H9 (cell line): ENCODE measurements around the gene EIF4E2. TPM values are rescaled to one million over a fixed set of nuclear protein-coding genes. Genes with fewer than 3 reads are reported as not detected.

ENCODE experiments used
- DNase-seq: peaks from one replicate; pipeline ENCODE4 v3.0.0-alpha.2; 2017
- H2AFZ ChIP-seq: one replicate; pipeline ENCODE4 v1.6.1; 2013; ENCODE audit warnings: mild to moderate bottlenecking, low read length, control low read depth, moderate library complexity
- H2AK5ac ChIP-seq: 2 replicates; pipeline ENCODE4 v1.6.1; 2013; ENCODE audit warnings: low read length, control low read depth, mixed read lengths; ENCODE audit not compliant: insufficient read length
- H2BK120ac ChIP-seq: one replicate; pipeline ENCODE4 v1.6.1; 2013; ENCODE audit warnings: low read depth, mild to moderate bottlenecking, low read length, control low read depth, inconsistent platforms; ENCODE audit not compliant: poor library complexity, severe bottlenecking
- H2BK12ac ChIP-seq: 2 replicates; pipeline ENCODE4 v1.6.1; 2013; ENCODE audit warnings: low read length, control low read depth, mixed read lengths, low read depth; ENCODE audit not compliant: insufficient read length
- H2BK15ac ChIP-seq: 2 replicates; pipeline ENCODE4 v1.6.1; 2013; ENCODE audit warnings: low read depth, low read length, control low read depth
- H2BK20ac ChIP-seq: one replicate; pipeline ENCODE4 v1.6.1; 2013; ENCODE audit warnings: low read depth, mild to moderate bottlenecking, low read length, control low read depth, inconsistent platforms; ENCODE audit not compliant: poor library complexity, severe bottlenecking
- H2BK5ac ChIP-seq: 2 replicates; pipeline ENCODE4 v1.6.1; 2013; ENCODE audit warnings: low read length, control low read depth, mixed read lengths; ENCODE audit not compliant: insufficient read length
- H3K14ac ChIP-seq: 2 replicates; pipeline ENCODE4 v1.6.1; 2013; ENCODE audit warnings: low read length, control low read depth; ENCODE audit not compliant: insufficient read depth
- H3K18ac ChIP-seq: 2 replicates; pipeline ENCODE4 v1.6.1; 2013; ENCODE audit warnings: low read depth, mild to moderate bottlenecking, mixed read lengths, low read length, control low read depth; ENCODE audit not compliant: insufficient read length
- H3K23ac ChIP-seq: 2 replicates; pipeline ENCODE4 v1.6.1; 2013; ENCODE audit warnings: low read length, control low read depth, mixed read lengths, low read depth; ENCODE audit not compliant: insufficient read length
- H3K23me2 ChIP-seq: 2 replicates; pipeline ENCODE4 v1.6.1; 2013; ENCODE audit warnings: low read depth, mild to moderate bottlenecking, mixed read lengths, low read length, control low read depth; ENCODE audit not compliant: insufficient read length, poor library complexity, severe bottlenecking
- H3K27ac ChIP-seq: 2 replicates; pipeline ENCODE4 v1.5.1; 2013; ENCODE audit warnings: low read length, control low read depth, mixed read lengths, low read depth; ENCODE audit not compliant: insufficient read length
- H3K27me3 ChIP-seq: 2 replicates; pipeline ENCODE4 v1.6.1; 2013; ENCODE audit warnings: low read length, control low read depth, inconsistent platforms; ENCODE audit not compliant: insufficient read depth
- H3K4ac ChIP-seq: 2 replicates; pipeline ENCODE4 v1.6.1; 2013; ENCODE audit warnings: low read depth, mild to moderate bottlenecking, control low read depth, inconsistent platforms, low read length, moderate library complexity
- H3K4me1 ChIP-seq: 2 replicates; pipeline ENCODE4 v1.6.1; 2013; ENCODE audit warnings: low read length, control low read depth, inconsistent platforms; ENCODE audit not compliant: insufficient read depth
- H3K4me2 ChIP-seq: 2 replicates; pipeline ENCODE4 v1.6.1; 2013; ENCODE audit warnings: low read length, control low read depth, mixed read lengths; ENCODE audit not compliant: insufficient read length, insufficient read depth
- H3K56ac ChIP-seq: 2 replicates; pipeline ENCODE4 v1.6.1; 2013; ENCODE audit warnings: low read depth, mild to moderate bottlenecking, mixed read lengths, low read length, control low read depth; ENCODE audit not compliant: insufficient read length
- H3K79me1 ChIP-seq: 2 replicates; pipeline ENCODE4 v1.6.1; 2013; ENCODE audit warnings: low read depth, mild to moderate bottlenecking, moderate library complexity, low read length, control low read depth, inconsistent platforms; ENCODE audit not compliant: insufficient read depth, poor library complexity, severe bottlenecking
- H3K79me2 ChIP-seq: 2 replicates; pipeline ENCODE4 v1.6.1; 2013; ENCODE audit warnings: low read length, control low read depth, inconsistent platforms; ENCODE audit not compliant: insufficient read depth
- H3K9ac ChIP-seq: 2 replicates; pipeline ENCODE4 v1.6.1; 2013; ENCODE audit warnings: low read length, control low read depth, mixed read lengths; ENCODE audit not compliant: insufficient read length; ENCODE audit errors: extremely low read depth
- H3K9me3 ChIP-seq: one replicate; pipeline ENCODE4 v1.6.1; 2013; ENCODE audit warnings: low read depth, low read length, inconsistent platforms; ENCODE audit not compliant: control insufficient read depth
- H3T11ph ChIP-seq: one replicate; pipeline ENCODE4 v1.6.1; 2013; ENCODE audit warnings: mild to moderate bottlenecking, low read length, control low read depth, inconsistent platforms
- H4K20me1 ChIP-seq: one replicate; pipeline ENCODE4 v1.6.1; 2013; ENCODE audit not compliant: control insufficient read depth, insufficient read length, insufficient read depth
- H4K5ac ChIP-seq: 2 replicates; pipeline ENCODE4 v1.6.1; 2013; ENCODE audit warnings: low read depth, mild to moderate bottlenecking, mixed read lengths, low read length, control low read depth; ENCODE audit not compliant: insufficient read length
- H4K8ac ChIP-seq: replicated peaks from 2 replicates; pipeline ENCODE4 v1.6.1; 2013; ENCODE audit warnings: low read length, control low read depth, mixed read lengths, low read depth; ENCODE audit not compliant: insufficient read length
- H4K91ac ChIP-seq: 2 replicates; pipeline ENCODE4 v1.6.1; 2013; ENCODE audit warnings: low read depth, mild to moderate bottlenecking, moderate library complexity, mixed read lengths, low read length, control low read depth; ENCODE audit not compliant: insufficient read length
- H3K27ac Mint-ChIP-seq, 3 experiments: 2 replicates in 2 of 3; 3 replicates in 1 of 3; pipeline ENCODE4 v1.8.0; 2020 to 2021; ENCODE audit warnings: mixed read lengths in 3 of 3, mild to moderate bottlenecking in 1 of 3, moderate library complexity in 1 of 3
- H3K27me3 Mint-ChIP-seq: 2 replicates; pipeline ENCODE4 v1.8.0; 2021; ENCODE audit warnings: low read depth, mild to moderate bottlenecking, moderate library complexity, mixed read lengths
- H3K36me3 Mint-ChIP-seq, 3 experiments: 2 replicates in 2 of 3; 3 replicates in 1 of 3; pipeline ENCODE4 v1.8.0; 2020 to 2021; ENCODE audit warnings: low read depth in 3 of 3, mixed read lengths in 3 of 3; ENCODE audit not compliant: insufficient read depth in 1 of 3
- H3K4me1 Mint-ChIP-seq, 2 experiments: 2 replicates each; pipeline ENCODE4 v1.8.0; 2020; ENCODE audit warnings: mixed read lengths in 2 of 2
- H3K4me3 Mint-ChIP-seq, 2 experiments: 2 replicates in 1 of 2; 3 replicates in 1 of 2; pipeline ENCODE4 v1.8.0; 2020 to 2021; ENCODE audit warnings: mild to moderate bottlenecking in 2 of 2, mixed read lengths in 2 of 2, moderate library complexity in 1 of 2
- H3K9me3 Mint-ChIP-seq, 2 experiments: 2 replicates in 1 of 2; 3 replicates in 1 of 2; pipeline ENCODE4 v1.8.0; 2020; ENCODE audit warnings: mild to moderate bottlenecking in 2 of 2, mixed read lengths in 2 of 2, moderate library complexity in 1 of 2
- CTCF ChIP-seq: fragments of 200-600 bp; sonication (generic); conservative IDR thresholded peaks from 3 replicates; pipeline ENCODE4 v1.8.0; 2021; ENCODE audit warnings: antibody characterized with exemption, mild to moderate bottlenecking
- WGBS: extraction: QIAGEN DNeasy Blood & Tissue Kit; methylation state at CpG from one replicate; pipeline ENCODE4 v1.1.7; 2013; ENCODE audit warnings: missing lambda C conversion rate, low lambda C conversion rate, mixed read lengths; ENCODE audit not compliant: insufficient read length; ENCODE audit errors: extremely low coverage; 5-methylcytosine and 5-hydroxymethylcytosine counted together
- total RNA-seq: library from RNA; stranded (reverse); gene quantifications from 2 replicates; pipeline ENCODE4 v1.2.1, GENCODE V29; 2021

EIF4E2 gene
- total RNA-seq, 1 experiment from 2014 or later: 109 TPM

DNA sequence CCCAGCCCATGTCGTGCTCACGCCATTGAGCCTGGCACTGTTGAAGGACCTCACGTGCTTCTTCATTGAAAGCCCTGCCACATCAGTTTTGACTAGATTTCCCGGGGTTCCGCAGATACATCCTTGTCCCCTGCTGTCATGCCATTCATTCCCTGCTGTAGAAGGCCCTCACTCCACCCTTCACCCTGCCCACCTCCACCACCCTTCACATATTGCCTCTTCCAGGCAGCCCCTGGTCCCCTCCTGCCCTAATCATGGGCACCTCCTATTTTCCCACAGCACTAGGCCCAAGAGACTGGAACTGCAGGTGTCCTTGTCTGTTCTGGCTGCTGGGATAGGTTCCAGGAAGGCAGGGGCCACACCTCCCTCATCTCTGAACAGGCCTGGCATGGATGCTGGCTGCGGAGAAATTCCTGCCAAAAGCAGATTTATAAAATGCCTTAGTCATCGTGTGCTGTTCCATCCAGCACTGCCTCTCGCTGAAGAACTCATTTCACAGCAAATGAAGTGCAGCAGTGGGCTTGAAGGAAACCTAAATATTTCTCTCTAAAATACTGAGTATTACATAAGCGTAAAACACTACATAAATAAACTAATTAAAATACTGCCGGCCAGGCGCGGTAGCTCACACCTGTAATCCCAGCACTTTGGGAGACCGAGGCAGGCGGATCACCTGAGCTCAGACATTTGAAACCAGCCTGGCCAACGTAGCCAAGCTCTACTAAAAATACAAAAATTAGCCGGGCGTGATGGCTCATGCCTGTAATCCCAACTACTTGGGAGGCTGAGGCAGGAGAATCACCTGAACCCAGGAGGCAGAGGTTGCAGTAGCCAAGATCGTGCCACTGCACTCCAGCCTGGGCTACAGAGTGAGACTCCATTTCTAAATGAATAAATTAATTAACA lies 38.4 kb downstream of the EIF4E2 start:
- H3K56ac ChIP-seq: no peak overlapping the region
- no peak overlapping the region for H3K4me2 ChIP-seq
- no peak overlapping the region for H2BK5ac ChIP-seq
- Mint-ChIP-seq H3K4me1 (peaks cover 28 to 33% of the 10 kb centered on the region in 2 experiments), H3K27me3 (peaks cover 3% of the 10 kb centered on the region; the same call in 1 of the 2 replicates), H3K36me3 (peaks cover 7 to 14% (median 11%) of the 10 kb centered on the region in 3 experiments; a peak in 6 of 7 replicates), H3K4me3 (no peak overlapping the region; a peak in 1 of 5 replicates), H3K9me3 (peaks cover 0 to 12% of the 10 kb centered on the region in 2 experiments; a peak in 3 of 5 replicates), H3K27ac (peak overlapping the region in 1 of 3 experiments; percentile 55; a peak in 2 of 7 replicates)
- WGBS: no CpG with 5 or more reads among the region's 18 CpGs
- no peak overlapping the region for H2AFZ ChIP-seq
- no peak overlapping the region for H4K8ac ChIP-seq
- no peak overlapping the region for H4K91ac ChIP-seq
- no peak overlapping the region for H2BK120ac ChIP-seq
- H3K23me2 ChIP-seq: no peaks in the 10 kb centered on the region
- no peaks in the 10 kb centered on the region for H3K79me2 ChIP-seq
- no peak overlapping the region for H2BK20ac ChIP-seq
- no peak overlapping the region for H2BK15ac ChIP-seq
- no peak overlapping the region for H2AK5ac ChIP-seq
- no peak overlapping the region for H3K27ac ChIP-seq
- no peak for TF ChIP-seq CTCF
- H3K14ac ChIP-seq: no peak overlapping the region
- no peak overlapping the region for H2BK12ac ChIP-seq
- H4K20me1 ChIP-seq: no peaks in the 10 kb centered on the region
- H3K23ac ChIP-seq: no peak overlapping the region
- no peaks in the 10 kb centered on the region for H3K79me1 ChIP-seq
- no peak overlapping the region for H3K9ac ChIP-seq
- no peak overlapping the region for H3K18ac ChIP-seq
- no peak for DNase-seq
- H4K5ac ChIP-seq: no peak overlapping the region
- no peaks in the 10 kb centered on the region for H3K4me1 ChIP-seq
- no peaks in the 10 kb centered on the region for H3K27me3 ChIP-seq
- H3K9me3 ChIP-seq: no peaks in the 10 kb centered on the region
- no peak overlapping the region for H3T11ph ChIP-seq
- H3K4ac ChIP-seq: no peak overlapping the region
